ENCODE data around the gene RNF10.

- no peak for TF ChIP-seq CTCF (IDR thresholded peaks at IDR 0.05)
- no peak for TF ChIP-seq POLR2A (IDR thresholded peaks at IDR 0.05)
Measured at GRCh38 chr12:120618954-120619615, 84.9 kb downstream of the RNF10 start.
